Smooth muscle cell (in vitro differentiated cells): ENCODE data around the gene CLNK. TPM values are rescaled to one million over a fixed set of nuclear protein-coding genes. Genes with fewer than 3 reads are reported as not detected.
A peak's percentile ranks its signal among the peaks of the same experiment; 100 is the strongest.

ENCODE experiments used
- DNase-seq: peaks from one replicate; lab custom pipeline; 2025; ENCODE audit not compliant: unreplicated experiment; lab: John Stamatoyannopoulos, UW
- H2AFZ ChIP-seq: fragments of 200-600 bp; sonication (generic); 2 replicates; pipeline ENCODE4 v1.6.0; 2016; ENCODE audit warnings: antibody characterized with exemption, low read depth, mild to moderate bottlenecking
- H3F3A ChIP-seq: fragments of 200-600 bp; sonication (generic); 2 replicates; pipeline ENCODE4 v1.6.0; 2017; ENCODE audit warnings: antibody characterized with exemption, low read depth
- H3K27ac ChIP-seq: fragments of 200-600 bp; sonication (generic); 2 replicates; pipeline ENCODE4 v1.5.1; 2016; ENCODE audit warnings: low read depth, mild to moderate bottlenecking
- H3K27me3 ChIP-seq: fragments of 200-600 bp; sonication (generic); 2 replicates; pipeline ENCODE4 v1.6.1; 2016; ENCODE audit warnings: low read depth, mild to moderate bottlenecking
- H3K36me3 ChIP-seq: fragments of 200-600 bp; sonication (generic); 2 replicates; pipeline ENCODE4 v1.5.1; 2016; ENCODE audit warnings: low read depth
- H3K4me1 ChIP-seq: fragments of 200-600 bp; sonication (generic); 2 replicates; pipeline ENCODE4 v1.5.1; 2016; ENCODE audit warnings: low read depth
- H3K4me2 ChIP-seq: fragments of 200-600 bp; sonication (generic); 2 replicates; pipeline ENCODE4 v1.6.0; 2016; ENCODE audit warnings: mild to moderate bottlenecking
- H3K4me3 ChIP-seq: fragments of 200-600 bp; sonication (generic); 2 replicates; pipeline ENCODE4 v1.5.1; 2016; ENCODE audit warnings: mild to moderate bottlenecking
- H3K79me2 ChIP-seq: fragments of 200-600 bp; sonication (generic); 2 replicates; pipeline ENCODE4 v1.6.0; 2016; ENCODE audit warnings: low read depth, mild to moderate bottlenecking
- H3K9ac ChIP-seq: fragments of 200-600 bp; sonication (generic); 2 replicates; pipeline ENCODE4 v1.6.0; 2016; ENCODE audit warnings: low read depth
- H3K9me3 ChIP-seq: fragments of 200-600 bp; sonication (generic); replicated peaks from 2 replicates; pipeline ENCODE4 v1.5.1; 2016; ENCODE audit warnings: low read depth
- H4K20me1 ChIP-seq: fragments of 200-600 bp; sonication (generic); 2 replicates; pipeline ENCODE4 v1.6.0; 2016; ENCODE audit warnings: low read depth
- WGBS: methylation state at CpG from one replicate; pipeline ENCODE4 v1.1.7; 2016; ENCODE audit warnings: low lambda C conversion rate; 5-methylcytosine and 5-hydroxymethylcytosine counted together
- polyA plus RNA-seq: library from polyadenylated mRNA; unstranded; fragments of >200 nt; fragmentation: Nextera tagmentation; extraction: Ambion mirVana; gene quantifications from 2 replicates; pipeline ENCODE4 v1.2.1, GENCODE V29; 2016
- total RNA-seq: library from RNA; depleted of rRNA; stranded (reverse); fragments of >200 nt; gene quantifications from 2 replicates; pipeline ENCODE4 v1.2.3, GENCODE V29; 2014
- TF ChIP-seq, protein P1 (sequence below): fragments of 200-600 bp; sonication (generic); IDR thresholded peaks from 2 replicates; pipeline ENCODE4 v1.5.1; 2017; ENCODE audit warnings: borderline replicate concordance, mild to moderate bottlenecking, antibody characterized with exemption; ENCODE audit not compliant: insufficient read depth, poor library complexity, severe bottlenecking

Gene CLNK
- total and polyA plus RNA-seq, 2 experiments from 2014 or later, result not detected

GRCh38 chr4:10462876-10463275 lies 221.7 kb downstream of the CLNK start:
- Histone ChIP-seq H3K79me2 (no peaks in the 10 kb centered on the region), H3K27me3 (peaks cover 12% of the 10 kb centered on the region), H2AFZ (no peak overlapping the region), H3K4me1 (no peaks in the 10 kb centered on the region), H3K9ac (no peak overlapping the region), H4K20me1 (no peaks in the 10 kb centered on the region), H3K4me2 (no peak overlapping the region), H3K27ac (no peak overlapping the region), H3K36me3 (no peaks in the 10 kb centered on the region), H3K4me3 (no peak overlapping the region), H3F3A (peaks cover 3% of the 10 kb centered on the region), H3K9me3 (no peaks in the 10 kb centered on the region)
- TF ChIP-seq, protein P1, sequence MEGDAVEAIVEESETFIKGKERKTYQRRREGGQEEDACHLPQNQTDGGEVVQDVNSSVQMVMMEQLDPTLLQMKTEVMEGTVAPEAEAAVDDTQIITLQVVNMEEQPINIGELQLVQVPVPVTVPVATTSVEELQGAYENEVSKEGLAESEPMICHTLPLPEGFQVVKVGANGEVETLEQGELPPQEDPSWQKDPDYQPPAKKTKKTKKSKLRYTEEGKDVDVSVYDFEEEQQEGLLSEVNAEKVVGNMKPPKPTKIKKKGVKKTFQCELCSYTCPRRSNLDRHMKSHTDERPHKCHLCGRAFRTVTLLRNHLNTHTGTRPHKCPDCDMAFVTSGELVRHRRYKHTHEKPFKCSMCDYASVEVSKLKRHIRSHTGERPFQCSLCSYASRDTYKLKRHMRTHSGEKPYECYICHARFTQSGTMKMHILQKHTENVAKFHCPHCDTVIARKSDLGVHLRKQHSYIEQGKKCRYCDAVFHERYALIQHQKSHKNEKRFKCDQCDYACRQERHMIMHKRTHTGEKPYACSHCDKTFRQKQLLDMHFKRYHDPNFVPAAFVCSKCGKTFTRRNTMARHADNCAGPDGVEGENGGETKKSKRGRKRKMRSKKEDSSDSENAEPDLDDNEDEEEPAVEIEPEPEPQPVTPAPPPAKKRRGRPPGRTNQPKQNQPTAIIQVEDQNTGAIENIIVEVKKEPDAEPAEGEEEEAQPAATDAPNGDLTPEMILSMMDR, result no peak
- WGBS, result 77% methylated on average over 4 of the region's 4 CpGs
- DNase-seq, result no peak

DNA sequence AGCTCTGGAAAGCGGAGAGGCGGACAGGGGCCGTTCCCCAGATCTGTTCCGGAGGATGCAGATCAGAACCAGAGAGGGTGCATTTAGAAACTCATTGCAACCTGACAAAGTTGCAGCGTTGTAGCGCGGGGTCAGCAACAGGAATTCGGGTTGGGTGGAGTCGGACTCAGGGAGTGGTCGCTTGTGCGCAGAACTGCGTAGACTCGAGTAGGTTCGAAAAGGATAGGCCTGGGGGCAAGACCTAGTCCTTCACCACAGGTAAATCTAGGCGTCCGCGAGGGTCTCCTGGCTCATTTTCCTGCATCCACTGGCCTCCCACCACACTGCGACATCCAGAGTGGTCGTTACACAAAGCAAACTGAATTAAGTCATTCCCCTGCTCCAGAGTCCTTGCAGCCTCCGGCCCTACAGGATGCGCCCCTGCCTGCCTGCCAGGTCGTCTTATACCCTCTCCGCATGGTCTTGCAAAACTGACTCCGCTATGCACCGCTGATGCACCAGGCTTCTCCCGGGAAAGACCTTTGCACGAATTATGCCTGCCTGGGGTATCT lies 222.6 kb downstream of the CLNK start:
- TF ChIP-seq, protein P1, result no peak
- 35% methylated on average over 27 of the region's 27 CpGs for WGBS
- no peaks in the 10 kb centered on the region for H4K20me1 ChIP-seq

GRCh38 chr4:10461091-10461849 lies 223.3 kb downstream of the CLNK start:
- TF ChIP-seq, protein P1, result peak; percentile 97
- Histone ChIP-seq H3F3A (peaks cover 5% of the 10 kb centered on the region), H4K20me1 (no peaks in the 10 kb centered on the region), H3K79me2 (peaks cover 3% of the 10 kb centered on the region), H3K9me3 (no peaks in the 10 kb centered on the region), H3K27me3 (peaks cover 12% of the 10 kb centered on the region), H2AFZ (peak overlapping the region; percentile 94), H3K27ac (no peak overlapping the region), H3K36me3 (no peaks in the 10 kb centered on the region), H3K4me1 (no peaks in the 10 kb centered on the region), H3K4me3 (peak overlapping the region; percentile 52), H3K4me2 (peak overlapping the region; percentile 90), H3K9ac (no peak overlapping the region)
- 5% methylated on average over 71 of the region's 72 CpGs for WGBS
- DNase-seq, result peak; percentile 36

More for the DNA sequence above, 222.6 kb downstream of the CLNK start:
- Histone ChIP-seq H3K79me2 (no peaks in the 10 kb centered on the region), H3K36me3 (no peaks in the 10 kb centered on the region), H3K4me3 (peak overlapping the region; percentile 52), H3K27ac (no peak overlapping the region), H3K4me2 (peak overlapping the region; percentile 90), H3K4me1 (no peaks in the 10 kb centered on the region), H3F3A (peaks cover 5% of the 10 kb centered on the region), H3K9ac (no peak overlapping the region), H3K9me3 (no peaks in the 10 kb centered on the region), H2AFZ (peak overlapping the region; percentile 94), H3K27me3 (peaks cover 12% of the 10 kb centered on the region)
- DNase-seq, result no peak
